HepG2 (cell line): ENCODE measurements around the gene SMAD2. TPM values are rescaled to one million over a fixed set of nuclear protein-coding genes. Genes with fewer than 3 reads are reported as not detected.

Source experiments
- ATM ChIP-seq: fragments of 450-650 bp; IDR thresholded peaks from 2 replicates; pipeline ENCODE4 v1.7.1; 2017; ENCODE audit warnings: mild to moderate bottlenecking, borderline replicate concordance
- CBX5 ChIP-seq: sonication (generic); formaldehyde crosslinking; IDR thresholded peaks from 2 replicates; pipeline ENCODE4 v1.4.0; 2020; ENCODE audit warnings: missing genetic modification reagents, borderline replicate concordance
- DMAP1 ChIP-seq: IDR thresholded peaks from 2 replicates; pipeline ENCODE4 v1.6.1; 2016
- EED ChIP-seq: sonication (generic); formaldehyde crosslinking; IDR thresholded peaks from 2 replicates; pipeline ENCODE4 v1.5.0; 2020; ENCODE audit warnings: mild to moderate bottlenecking, missing genetic modification reagents
- IKZF1 ChIP-seq: fragments of 450-650 bp; IDR thresholded peaks from 2 replicates; pipeline ENCODE4 v1.7.1; 2016
- PHF21A ChIP-seq: sonication (generic); formaldehyde crosslinking; IDR thresholded peaks from 2 replicates; pipeline ENCODE4 v1.5.0; 2020; ENCODE audit warnings: mild to moderate bottlenecking, missing genetic modification reagents
- SRSF4 ChIP-seq: fragments of 200-400 bp; formaldehyde crosslinking; IDR thresholded peaks from one replicate; pipeline ENCODE4 v1.6.1; 2018; ENCODE audit warnings: mild to moderate bottlenecking, low read depth, low read length, moderate library complexity; ENCODE audit not compliant: poor library complexity, severe bottlenecking
- TAF15 ChIP-seq: fragments of 200-400 bp; formaldehyde crosslinking; IDR thresholded peaks from one replicate; pipeline ENCODE4 v1.6.1; 2018; ENCODE audit warnings: mild to moderate bottlenecking, low read depth, low read length; ENCODE audit not compliant: poor library complexity, severe bottlenecking
- ZBED4 ChIP-seq: sonication (generic); formaldehyde crosslinking; IDR thresholded peaks from 2 replicates; pipeline ENCODE4 v1.4.0; 2020; ENCODE audit warnings: missing genetic modification reagents, borderline replicate concordance
- ZBTB4 ChIP-seq: sonication (generic); formaldehyde crosslinking; IDR thresholded peaks from 2 replicates; pipeline ENCODE4 v1.4.0; 2020; ENCODE audit warnings: missing genetic modification reagents, mild to moderate bottlenecking, borderline replicate concordance
- ZNF10 ChIP-seq: sonication (generic); formaldehyde crosslinking; IDR thresholded peaks from 2 replicates; pipeline ENCODE4 v1.4.0; 2020; ENCODE audit warnings: mild to moderate bottlenecking, low read depth, missing genetic modification reagents, borderline replicate concordance
- ZNF280D ChIP-seq: sonication (generic); formaldehyde crosslinking; IDR thresholded peaks from 2 replicates; pipeline ENCODE4 v1.5.1; 2020; ENCODE audit warnings: mild to moderate bottlenecking, missing genetic modification reagents
- ZNF282 ChIP-seq: fragments of 450-650 bp; IDR thresholded peaks from 2 replicates; pipeline ENCODE4 v1.6.1; 2018; ENCODE audit not compliant: partially characterized antibody
- ZNF567 ChIP-seq: sonication (generic); formaldehyde crosslinking; IDR thresholded peaks from 2 replicates; pipeline ENCODE4 v1.8.1; 2023; ENCODE audit warnings: mild to moderate bottlenecking, missing genetic modification reagents, borderline replicate concordance
- ZNF850 ChIP-seq: sonication (generic); formaldehyde crosslinking; conservative IDR thresholded peaks from 2 replicates; pipeline ENCODE4 v1.9.0; 2021; ENCODE audit warnings: mild to moderate bottlenecking, missing genetic modification reagents
- ZSCAN20 ChIP-seq: sonication (generic); formaldehyde crosslinking; IDR thresholded peaks from 2 replicates; pipeline ENCODE4 v1.4.0; 2020; ENCODE audit warnings: missing genetic modification reagents, mild to moderate bottlenecking, borderline replicate concordance
- ZSCAN31 ChIP-seq: sonication (generic); formaldehyde crosslinking; IDR thresholded peaks from 2 replicates; pipeline ENCODE4 v1.5.0; 2020; ENCODE audit warnings: low read depth, mild to moderate bottlenecking, missing genetic modification reagents
- polyA plus RNA-seq, 8 experiments: library from polyadenylated mRNA; depleted of rRNA in 3 of 8; stranded (reverse) in 7 of 8; unstranded in 1 of 8; fragments of >200 nt; fragmentation: Illumina TruSeq in 4 of 8; extraction: Trizol in 4 of 8; gene quantifications; 2 replicates each; pipeline versions ENCODE4 v1.2.1 to v1.2.3, GENCODE V29; 2011 to 2016; ENCODE audit warnings: low read depth in 4 of 8, missing spikeins in 1 of 8, mixed read lengths in 1 of 8; ENCODE audit not compliant: insufficient read depth in 1 of 8
- total RNA-seq, 5 experiments: library from RNA; depleted of rRNA; stranded (reverse); fragments of >200 nt; fragmentation: Illumina TruSeq; extraction: Trizol; gene quantifications; 2 replicates each; pipeline ENCODE4 v1.2.3, GENCODE V29; 2016; ENCODE audit warnings: low read depth in 1 of 5
- TF ChIP-seq, protein P1 (sequence below): sonication (generic); formaldehyde crosslinking; IDR thresholded peaks from 2 replicates; pipeline ENCODE4 v1.8.1; 2023; ENCODE audit warnings: missing genetic modification reagents, mild to moderate bottlenecking, borderline replicate concordance

SMAD2 gene
- total and polyA plus RNA-seq, 2 of the 13 experiments (the other 11 are each of a cell fraction or from before 2014, with no cell fraction given) = 40.2 to 96.2 TPM

DNA sequence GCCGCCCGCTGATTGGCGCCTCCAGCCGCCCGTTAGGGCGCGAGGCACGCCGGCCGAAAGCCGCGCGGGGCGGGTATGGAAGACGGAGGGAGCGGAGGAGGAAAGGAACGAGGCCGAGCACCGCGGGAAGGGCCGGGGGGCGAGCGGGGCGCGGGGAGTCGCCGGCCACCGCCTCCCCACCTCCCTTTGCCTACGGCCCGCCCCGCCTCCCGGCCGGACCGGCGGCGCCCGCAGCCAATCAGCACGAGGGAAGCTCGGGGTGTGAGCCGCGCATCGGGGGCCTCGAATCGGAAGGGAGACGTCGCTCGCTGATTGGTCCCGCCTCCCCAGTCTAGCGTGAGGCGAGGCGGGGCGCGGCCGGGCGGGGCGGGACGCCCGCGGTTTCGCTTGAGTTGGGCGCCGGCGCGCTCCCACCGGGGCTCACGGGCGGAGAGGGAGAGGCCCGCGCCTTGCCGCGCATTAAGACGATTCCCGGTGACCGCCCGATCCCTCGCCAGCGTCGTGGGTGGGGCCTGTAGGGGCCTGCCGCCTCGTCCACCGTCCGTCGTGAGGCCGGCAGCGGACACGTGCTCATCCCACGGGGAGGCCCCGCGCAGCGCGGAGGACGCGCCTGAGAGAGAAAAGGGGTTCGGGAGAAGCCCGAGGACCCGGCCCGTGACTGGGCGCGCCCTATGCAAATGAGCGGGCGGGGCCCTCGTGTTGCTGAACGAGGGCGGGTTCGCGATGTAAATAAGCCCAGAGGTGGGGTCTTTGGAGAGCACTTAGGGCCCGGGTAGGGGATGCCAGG is 665 bp upstream of the SMAD2 start (continued):
- peak; percentile 77; the same call in 1 of the 2 replicates for TF ChIP-seq ZBTB4 (CRISPR knock-in tag)
- TF ChIP-seq SRSF4 = no peak
- TF ChIP-seq PHF21A (CRISPR knock-in tag) = peak; percentile 64; the same call in 1 of the 2 replicates
- TF ChIP-seq EED = peak; percentile 86; the same call in 1 of the 2 replicates
- no peak for TF ChIP-seq ZNF280D (CRISPR knock-in tag)
- TF ChIP-seq ATM = no peak
- no peak; the same call in 1 of the 2 replicates for TF ChIP-seq ZNF850
- TF ChIP-seq IKZF1 = no peak
- TF ChIP-seq, protein P1, sequence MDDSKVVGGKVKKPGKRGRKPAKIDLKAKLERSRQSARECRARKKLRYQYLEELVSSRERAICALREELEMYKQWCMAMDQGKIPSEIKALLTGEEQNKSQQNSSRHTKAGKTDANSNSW (CRISPR knock-in tag) = peak; percentile 58; the same call in 1 of the 2 replicates
- TF ChIP-seq ZNF10 (CRISPR knock-in tag) = no peak
- no peak for TF ChIP-seq ZBED4 (CRISPR knock-in tag)
- TF ChIP-seq ZNF282 = no peak
- peak; percentile 90 for TF ChIP-seq DMAP1 (CRISPR knock-in tag)
- peak; percentile 63; the same call in 1 of the 2 replicates for TF ChIP-seq ZSCAN31
- TF ChIP-seq ZSCAN20 (CRISPR knock-in tag) = peak; percentile 86; the same call in 1 of the 2 replicates
- no peak for TF ChIP-seq ZNF567 (CRISPR knock-in tag)
- TF ChIP-seq TAF15 = no peak
- TF ChIP-seq CBX5 (CRISPR knock-in tag) = no peak
